HG02938 (cell line): Measurements from ENCODE around the gene TNN.

Source experiments
- ATAC-seq: cut with Tn5 transposase; IDR thresholded peaks from one replicate; pipeline ENCODE4 v1.9.1; 2021; ENCODE audit warnings: mild to moderate bottlenecking, moderate library complexity; ENCODE audit not compliant: unreplicated experiment

TNN gene

DNA sequence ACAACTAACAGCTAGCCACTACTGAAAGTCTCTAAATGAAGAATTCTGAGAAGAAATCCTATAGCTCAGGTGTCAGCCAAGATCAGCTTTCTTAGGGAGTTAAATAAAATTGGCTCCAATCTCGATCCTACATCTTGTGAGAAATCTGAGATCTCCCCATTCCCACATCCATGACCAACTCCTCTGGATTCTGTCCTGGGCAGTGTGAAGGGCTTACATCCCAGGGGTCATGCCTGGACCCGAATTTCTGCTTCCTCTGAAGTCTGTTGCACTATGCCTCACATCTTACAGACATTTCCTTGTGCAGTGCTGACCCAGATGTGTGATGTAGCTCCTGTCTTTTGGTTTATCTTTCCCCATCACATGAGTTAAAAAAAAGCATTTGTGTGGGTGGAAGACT lies 4.8 kb upstream of the TNN start:
- ATAC-seq = no peak

- ATAC-seq = no peak
Measured at GRCh38 chr1:175070818-175071217, 3.2 kb downstream of the TNN start.

DNA sequence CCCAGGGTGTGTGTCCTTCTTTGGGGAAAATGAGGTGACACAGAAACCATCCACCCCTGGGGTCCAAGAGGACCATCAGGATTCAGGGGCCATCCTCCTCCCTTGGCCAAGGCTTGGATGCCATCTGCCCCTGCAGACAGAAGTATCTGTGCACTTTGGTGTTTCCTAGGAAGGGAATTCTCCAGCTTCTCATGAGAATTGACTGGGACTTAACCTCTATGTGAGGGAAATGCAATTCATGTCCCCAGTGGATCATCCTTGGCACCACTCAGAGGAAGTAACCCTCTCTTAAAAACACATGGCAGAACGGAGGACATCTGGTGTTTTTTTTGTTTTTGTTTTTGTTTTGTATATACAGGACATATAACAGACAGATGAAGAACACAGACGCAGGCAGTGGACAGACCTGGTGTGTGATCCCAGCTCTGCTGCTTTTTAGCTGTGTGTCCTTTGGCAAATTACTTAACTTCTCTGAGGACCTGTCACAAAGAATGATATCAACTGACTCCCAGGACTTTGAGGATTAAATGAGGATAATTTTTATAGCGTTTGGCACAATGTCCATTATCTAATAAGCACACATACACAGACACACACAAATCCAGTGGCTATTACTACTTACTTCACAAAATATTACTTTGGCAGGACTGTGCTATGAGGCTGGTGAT lies 3.8 kb downstream of the TNN start:
- ATAC-seq = no peak

DNA sequence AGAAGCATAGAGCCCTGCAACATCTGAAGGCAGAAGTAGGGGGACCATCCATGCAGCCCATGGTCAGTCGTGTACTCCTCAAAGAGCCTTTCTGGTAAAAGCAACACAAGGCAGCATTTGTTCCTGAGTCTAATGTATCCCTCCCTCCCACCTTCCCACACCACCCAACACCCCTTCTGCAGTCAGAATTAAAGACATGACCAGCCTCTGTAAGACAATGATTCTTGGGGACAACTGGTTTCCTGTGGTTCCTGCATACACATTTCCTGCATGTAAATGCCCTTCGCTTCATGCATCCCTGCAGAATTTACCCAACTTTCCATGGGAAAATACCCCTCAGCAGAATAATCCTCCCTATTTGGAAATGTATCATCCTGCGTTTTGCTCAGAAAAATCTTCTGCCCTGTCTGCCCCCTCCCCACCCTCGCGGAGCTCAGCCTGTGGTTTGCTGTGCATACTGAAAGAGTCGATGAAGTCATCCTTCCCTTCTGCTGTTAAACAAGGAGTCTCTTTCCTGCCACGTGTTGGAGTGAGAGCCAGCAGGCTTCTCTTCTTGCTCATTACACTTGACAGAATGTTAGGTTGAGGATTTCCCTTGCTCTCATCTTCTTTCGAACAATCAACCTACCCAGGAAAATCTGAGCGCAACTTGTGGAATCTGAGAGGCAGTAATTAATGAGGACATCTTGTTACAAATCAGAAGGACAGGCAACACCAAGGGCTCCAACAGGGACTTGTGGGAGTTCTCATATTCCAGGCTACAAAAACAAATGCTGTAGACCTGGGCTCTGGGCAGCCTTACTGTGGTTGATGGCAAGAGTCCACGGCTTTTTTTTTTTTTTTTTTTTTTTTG lies 4.7 kb downstream of the TNN start:
- peak; percentile 69 for ATAC-seq

DNA sequence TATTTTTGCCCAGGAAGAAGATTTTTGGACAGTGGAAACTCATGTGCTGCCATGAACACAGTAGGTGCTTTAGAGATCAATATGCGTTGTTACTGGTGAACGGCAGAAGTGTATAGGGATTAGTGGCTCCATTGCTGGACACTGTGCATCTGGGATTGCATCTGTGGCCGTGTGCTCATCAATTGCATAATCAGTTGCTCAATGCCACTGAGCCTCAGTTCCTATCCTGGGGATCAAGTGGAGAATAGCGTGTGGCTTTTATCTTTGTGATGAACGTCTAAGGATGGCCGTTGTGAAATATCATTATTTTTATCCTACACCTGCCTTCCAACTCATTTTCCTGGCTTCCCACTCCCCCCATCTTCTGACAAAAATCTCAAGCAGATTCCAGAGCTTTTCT lies 5.4 kb downstream of the TNN start:
- ATAC-seq = no peak

DNA sequence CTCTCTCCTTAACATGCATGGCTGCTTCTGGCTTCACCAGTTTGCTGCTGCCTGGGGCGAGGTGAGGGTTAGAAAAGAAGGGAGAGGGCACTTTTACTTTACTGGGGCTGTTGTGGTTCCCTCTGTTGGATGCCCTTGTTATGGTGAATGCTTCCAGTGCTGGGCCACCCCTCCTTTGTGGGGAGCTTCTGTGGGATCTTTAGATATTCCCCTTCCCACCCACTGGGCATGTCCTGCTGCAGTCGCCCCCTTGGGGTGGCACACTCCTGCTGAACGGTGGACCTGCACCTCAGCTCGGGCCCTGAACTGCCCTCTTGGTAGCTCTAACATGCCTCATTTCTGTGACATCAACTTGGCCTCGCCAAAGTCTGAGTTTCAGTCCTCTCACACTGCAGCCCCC lies 6.0 kb downstream of the TNN start:
- no peak for ATAC-seq

- ATAC-seq = no peak
Measured at GRCh38 chr1:175075572-175076568, 8.2 kb downstream of the TNN start.

- ATAC-seq = no peak
Measured at GRCh38 chr1:175077356-175078030, 9.9 kb downstream of the TNN start.

DNA sequence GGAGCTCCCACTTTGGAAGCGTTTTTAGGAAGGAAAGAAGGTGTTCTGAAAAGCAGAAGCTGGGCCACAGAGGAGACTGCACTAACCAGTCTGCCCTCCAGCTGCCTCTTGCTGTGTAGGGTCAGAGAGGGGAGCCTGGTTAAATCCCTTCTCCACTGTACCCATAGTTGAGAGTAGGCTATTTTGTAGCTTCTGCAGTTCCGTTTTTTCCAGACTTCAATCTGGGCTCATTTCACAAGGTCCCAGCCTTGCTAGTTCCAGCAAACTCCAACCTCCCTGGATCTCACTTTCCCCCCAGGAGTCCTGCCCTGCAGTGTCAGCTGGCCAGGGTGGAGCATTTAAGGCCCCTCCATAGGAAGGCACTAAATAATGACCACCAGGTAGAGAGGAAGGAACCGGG lies 11.0 kb downstream of the TNN start:
- no peak for ATAC-seq

GRCh38 chr1:175079338-175079737 lies 11.7 kb downstream of the TNN start:
- no peak for ATAC-seq

GRCh38 chr1:175080030-175080429 lies 12.4 kb downstream of the TNN start:
- ATAC-seq = no peak

DNA sequence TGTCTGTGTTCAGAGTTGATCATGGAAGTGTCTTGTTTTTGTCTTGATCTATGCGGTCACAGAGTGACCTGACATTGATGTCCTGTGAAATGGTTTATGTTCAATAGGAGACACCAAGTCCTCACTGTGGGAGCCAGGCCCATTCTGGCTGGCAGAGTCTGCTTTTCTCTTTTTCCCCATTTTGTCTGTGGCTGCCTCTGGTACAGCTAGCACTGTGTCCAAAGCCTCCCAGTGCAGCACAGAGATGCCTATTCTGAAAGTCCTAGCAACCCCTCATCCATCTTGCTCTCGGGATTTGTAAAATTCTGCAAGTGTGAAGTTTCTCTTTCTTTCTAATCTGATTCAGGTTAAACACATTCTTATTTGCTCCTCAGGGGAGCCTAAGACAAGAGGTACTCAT lies 14.3 kb downstream of the TNN start:
- ATAC-seq = no peak

- ATAC-seq = no peak
Measured at GRCh38 chr1:175088525-175088951, 20.9 kb downstream of the TNN start.

DNA sequence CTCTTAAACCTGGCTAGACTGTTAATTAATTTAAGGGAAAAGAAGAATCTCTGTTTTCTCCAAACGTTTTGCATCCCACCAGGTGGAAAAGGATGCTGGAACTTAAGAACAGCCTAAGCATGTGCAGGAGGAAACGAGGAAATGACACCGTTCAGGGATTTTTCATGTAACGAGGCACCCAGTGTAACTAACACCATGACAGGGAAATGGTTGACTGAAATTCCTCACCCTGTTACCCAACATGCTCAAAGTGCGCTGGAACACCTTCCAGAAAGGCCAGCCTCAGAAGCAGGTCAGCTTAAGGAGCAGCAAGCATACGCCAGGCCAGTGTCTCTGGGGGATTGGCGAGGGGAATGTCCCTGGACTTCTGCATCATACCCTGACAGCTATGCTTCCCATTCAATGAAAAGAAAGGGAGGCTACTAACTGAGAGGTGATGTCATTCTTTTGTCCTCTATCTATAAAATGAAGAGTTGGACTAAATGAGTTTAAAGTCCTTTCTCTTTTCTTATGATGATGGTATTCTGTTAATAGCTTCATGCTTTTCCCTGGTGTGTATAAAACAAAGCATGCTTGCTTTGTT lies 21.6 kb downstream of the TNN start:
- ATAC-seq = no peak

DNA sequence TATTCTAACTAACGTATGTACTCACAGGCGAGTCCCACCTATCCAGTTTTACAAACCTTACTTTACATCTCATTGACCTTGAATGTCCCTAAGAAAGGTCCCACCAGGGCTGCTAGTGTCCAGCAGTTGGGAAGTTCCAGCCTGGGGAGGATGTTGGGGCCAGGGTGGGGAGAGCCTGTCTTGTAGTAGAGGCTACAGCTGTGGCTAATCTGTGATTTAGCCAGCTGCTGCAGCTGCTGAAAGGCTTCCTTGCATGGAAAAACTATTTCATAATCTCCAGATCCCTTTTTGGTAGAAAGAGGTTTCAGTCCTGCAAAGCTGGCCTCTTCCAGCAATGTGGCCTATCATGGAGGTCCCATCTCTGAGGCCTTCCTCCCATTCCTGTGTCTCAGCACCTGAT lies 23.1 kb downstream of the TNN start:
- no peak for ATAC-seq

DNA sequence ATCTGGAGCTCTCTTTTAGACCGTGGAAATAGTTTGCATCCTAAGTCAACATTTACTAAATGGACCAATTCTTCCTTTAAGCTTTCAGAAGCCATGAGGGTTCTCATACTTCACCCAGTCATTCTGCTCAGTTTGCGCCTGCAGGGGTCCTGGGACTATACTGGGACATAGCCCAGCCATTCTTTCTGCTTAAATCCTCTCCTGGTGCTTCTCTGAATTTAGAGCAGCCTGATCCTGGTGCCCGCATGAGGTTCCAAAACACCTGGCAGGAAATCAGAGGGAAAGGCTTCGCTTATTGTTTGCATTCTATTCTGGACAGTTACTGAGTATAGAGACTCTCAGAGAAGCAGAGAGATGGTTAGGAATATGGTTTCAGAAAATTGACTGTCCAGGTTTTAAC lies 27.0 kb downstream of the TNN start:
- ATAC-seq = no peak

- ATAC-seq = no peak
Measured at GRCh38 chr1:175095069-175095468, 27.4 kb downstream of the TNN start.

DNA sequence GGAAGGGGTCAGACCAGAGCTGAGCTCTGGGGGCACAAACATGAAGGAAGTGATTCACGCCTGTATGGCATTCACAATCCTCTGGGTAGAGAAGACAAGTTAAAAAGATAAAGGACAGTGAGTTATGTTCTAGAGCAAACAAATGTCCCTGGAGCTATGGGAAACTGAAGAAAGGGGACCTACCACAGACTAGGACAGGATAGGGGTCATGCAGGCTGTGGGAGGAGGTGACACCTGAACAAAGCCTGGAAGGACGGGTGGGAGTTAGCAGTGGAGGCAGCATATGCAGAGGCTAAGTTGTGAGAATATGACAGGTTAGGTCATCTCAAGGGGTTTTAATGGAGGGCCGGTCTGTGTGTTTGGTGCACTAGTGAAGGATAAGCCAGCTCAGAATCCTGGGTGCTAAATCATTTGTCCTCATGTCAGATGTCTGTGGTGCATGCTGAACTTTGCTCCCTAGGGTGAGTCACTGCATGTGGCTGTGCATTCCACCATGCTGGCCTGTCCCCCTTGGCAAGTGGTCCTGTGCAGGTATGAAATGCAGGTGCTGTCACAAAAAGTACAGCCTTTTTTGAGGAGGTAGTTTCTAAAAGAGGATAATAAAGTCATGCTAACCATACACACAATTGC lies 28.5 kb downstream of the TNN start:
- ATAC-seq = no peak

DNA sequence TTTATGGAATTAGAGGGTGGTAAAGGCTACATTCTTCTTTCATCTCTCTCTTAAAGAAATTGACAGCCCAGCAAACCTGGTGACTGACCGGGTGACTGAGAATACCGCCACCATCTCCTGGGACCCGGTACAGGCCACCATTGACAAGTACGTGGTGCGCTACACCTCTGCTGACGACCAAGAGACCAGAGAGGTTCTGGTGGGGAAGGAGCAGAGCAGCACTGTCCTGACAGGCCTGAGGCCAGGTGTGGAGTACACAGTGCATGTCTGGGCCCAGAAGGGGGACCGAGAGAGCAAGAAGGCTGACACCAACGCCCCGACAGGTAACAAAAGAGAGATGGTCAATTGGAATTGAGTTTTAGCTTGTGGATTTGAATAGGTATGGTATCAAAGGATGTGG lies 29.7 kb downstream of the TNN start:
- no peak for ATAC-seq

DNA sequence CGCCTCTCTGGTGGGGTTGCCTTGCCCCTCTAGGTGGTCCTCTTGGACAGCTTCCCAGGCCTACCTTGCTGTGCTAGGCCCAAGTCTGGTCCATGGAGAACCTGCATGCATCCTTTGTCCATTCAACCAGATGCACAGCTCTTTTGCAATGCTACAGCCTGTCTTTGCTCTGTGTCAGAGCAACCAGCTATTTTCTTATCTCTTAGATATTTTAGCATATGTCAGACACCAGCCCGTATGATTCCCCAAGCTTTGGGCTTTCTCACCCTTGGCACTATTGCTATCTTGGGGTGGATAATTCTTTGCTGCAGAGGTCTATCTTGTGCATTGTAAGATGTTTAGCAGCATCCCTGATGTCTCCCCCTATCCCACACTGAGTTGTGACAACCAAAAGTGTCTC lies 32.3 kb downstream of the TNN start:
- no peak for ATAC-seq
